Coronary artery (tissue), 2 donors: ENCODE data around the gene TMEM269.

Experiments used
- DNase-seq: peaks from one replicate; pipeline ENCODE4 v3.0.0-alpha.2; 2017; ENCODE audit warnings: low spot score
- H3K27ac ChIP-seq, 2 donors: fragments of 200-600 bp; sonication (generic); one replicate each; pipeline ENCODE4 v1.5.1; 2016 to 2019
- H3K4me3 ChIP-seq: fragments of 200-600 bp; sonication (generic); 2 replicates; pipeline ENCODE4 v1.5.1; 2016; ENCODE audit warnings: mild to moderate bottlenecking, moderate library complexity
- CTCF ChIP-seq: fragments of 200-600 bp; sonication (generic); IDR thresholded peaks from one replicate; pipeline ENCODE4 v1.5.1; 2019; ENCODE audit warnings: antibody characterized with exemption

The TMEM269 gene

GRCh38 chr1:42757892-42758275 is 26.9 kb upstream of the TMEM269 start:
- H3K4me3 ChIP-seq = no peak overlapping the region
- TF ChIP-seq CTCF = no peak
- no peak for DNase-seq

GRCh38 chr1:42758641-42759040 is 26.1 kb upstream of the TMEM269 start:
- no peak for DNase-seq
- no peak for TF ChIP-seq CTCF
- no peak overlapping the region for H3K27ac ChIP-seq
- H3K4me3 ChIP-seq = no peak overlapping the region

More at GRCh38 chr1:42757892-42758275, 26.9 kb upstream of the TMEM269 start:
- H3K27ac ChIP-seq = no peak overlapping the region

- Histone ChIP-seq H3K4me3 (no peak overlapping the region), H3K27ac (no peak overlapping the region)
- TF ChIP-seq CTCF = no peak
- DNase-seq = no peak
Observed at GRCh38 chr1:42759114-42759513, 25.7 kb upstream of the TMEM269 start.

- H3K27ac ChIP-seq = no peak overlapping the region
- H3K4me3 ChIP-seq = no peak overlapping the region
- no peak for TF ChIP-seq CTCF
- no peak for DNase-seq
Observed at GRCh38 chr1:42761567-42761966, 23.2 kb upstream of the TMEM269 start.

- DNase-seq = no peak
- Histone ChIP-seq H3K4me3 (no peak overlapping the region), H3K27ac (no peak overlapping the region)
- no peak for TF ChIP-seq CTCF
Observed at GRCh38 chr1:42762269-42762668, 22.5 kb upstream of the TMEM269 start.

GRCh38 chr1:42765269-42765668 is 19.5 kb upstream of the TMEM269 start:
- Histone ChIP-seq H3K4me3 (peak overlapping the region; percentile 92), H3K27ac (peak overlapping the region; percentile 77 to 98)
- no peak for DNase-seq
- TF ChIP-seq CTCF = no peak

- peak overlapping the region; percentile 92 for H3K4me3 ChIP-seq
- TF ChIP-seq CTCF = no peak
- peak overlapping the region; percentile 77 to 98 for H3K27ac ChIP-seq
- DNase-seq = no peak
Observed at GRCh38 chr1:42765832-42766740, 18.7 kb upstream of the TMEM269 start.
